NB4 (cell line): ENCODE measurements around the gene AKIRIN2.

Experiments used
- DNase-seq: peaks from one replicate; pipeline ENCODE4 v3.0.0; 2010; ENCODE audit warnings: low read depth
- H3K4me3 ChIP-seq: one replicate; pipeline ENCODE4 v1.5.1; 2011; ENCODE audit warnings: mild to moderate bottlenecking, low read depth, low read length, moderate library complexity
- CTCF ChIP-seq: IDR thresholded peaks from one replicate; pipeline ENCODE4 v1.5.1; 2012; ENCODE audit warnings: low read depth, low read length
- MAX ChIP-seq: IDR thresholded peaks from 2 replicates; pipeline ENCODE4 v1.6.1; 2011; ENCODE audit warnings: low read depth, low read length
- MYC ChIP-seq: IDR thresholded peaks from 2 replicates; pipeline ENCODE4 v1.6.1; 2011; ENCODE audit warnings: low read depth, low read length
- POLR2A ChIP-seq: IDR thresholded peaks from 2 replicates; pipeline ENCODE4 v1.6.1; 2011; ENCODE audit warnings: mild to moderate bottlenecking; ENCODE audit not compliant: insufficient read length; ENCODE audit errors: extremely low read depth

AKIRIN2 gene

GRCh38 chr6:87655824-87656223 lies 46.2 kb downstream of the AKIRIN2 start:
- no peak for DNase-seq
- H3K4me3 ChIP-seq = no peak overlapping the region
- no peak for TF ChIP-seq MAX
- no peak for TF ChIP-seq MYC
- TF ChIP-seq CTCF = no peak
- no peak for TF ChIP-seq POLR2A

DNA sequence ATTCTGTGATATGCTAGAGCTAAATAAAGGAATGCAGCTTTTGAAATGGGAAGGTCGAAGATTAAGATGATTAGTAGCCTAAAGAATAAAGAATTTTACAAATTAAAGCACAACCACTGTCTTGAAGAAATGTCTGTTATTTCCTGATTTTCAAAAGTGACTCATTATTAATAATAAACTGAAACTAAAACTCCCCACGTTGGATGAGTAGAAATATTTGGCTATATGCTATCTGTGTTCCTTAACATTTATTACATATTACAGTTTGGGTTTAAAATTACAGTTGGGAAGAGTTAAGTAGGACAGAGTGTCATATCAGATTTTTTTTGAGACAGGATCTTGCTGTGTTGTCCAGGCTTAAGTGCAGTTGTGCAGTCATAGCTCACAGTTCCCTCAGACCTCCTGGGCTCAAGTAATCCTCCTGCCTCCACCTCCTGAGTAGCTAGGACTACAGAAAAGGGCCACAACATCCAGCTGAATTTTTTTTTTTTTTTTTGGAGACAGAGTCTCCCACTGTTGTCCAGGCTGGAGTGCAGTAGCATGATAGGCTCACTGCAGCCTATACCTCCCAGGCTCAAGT lies 47.1 kb downstream of the AKIRIN2 start:
- H3K4me3 ChIP-seq = no peak overlapping the region
- DNase-seq = no peak
- TF ChIP-seq CTCF (no peak), MYC (no peak), MAX (no peak), POLR2A (no peak)

DNA sequence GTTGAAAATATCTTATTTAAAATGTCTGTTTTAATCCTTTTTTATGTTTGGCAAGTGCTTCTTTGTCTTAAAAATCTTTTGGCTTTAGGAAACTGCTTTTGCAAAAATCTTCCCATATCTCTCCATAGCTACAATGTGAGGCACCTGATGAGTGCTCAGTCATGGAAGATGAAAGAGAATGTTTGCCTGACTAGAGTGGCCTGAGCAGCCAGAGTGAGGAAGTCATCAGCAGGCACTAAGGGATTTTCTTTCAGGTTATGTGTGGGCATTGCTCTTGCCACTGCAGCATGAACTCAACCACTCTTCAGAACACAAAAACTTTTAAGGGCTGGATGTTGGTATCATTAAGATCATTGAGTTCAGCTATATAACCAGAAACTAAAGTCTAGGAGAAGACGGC lies 47.9 kb downstream of the AKIRIN2 start:
- TF ChIP-seq CTCF (no peak), MAX (no peak), MYC (no peak), POLR2A (no peak)
- DNase-seq = no peak
- no peak overlapping the region for H3K4me3 ChIP-seq

- DNase-seq = no peak
- TF ChIP-seq MAX (no peak), POLR2A (no peak), CTCF (no peak), MYC (no peak)
- H3K4me3 ChIP-seq = no peak overlapping the region
Measured at GRCh38 chr6:87653074-87653962, 48.7 kb downstream of the AKIRIN2 start.

- DNase-seq = no peak
- no peak for TF ChIP-seq MAX
- no peak for TF ChIP-seq MYC
- no peak for TF ChIP-seq POLR2A
- TF ChIP-seq CTCF = no peak
- no peak overlapping the region for H3K4me3 ChIP-seq
Measured at GRCh38 chr6:87645080-87645479, 57.0 kb downstream of the AKIRIN2 start.
